CD4-positive, alpha-beta T cell treated with Interleukin-1 beta for 1 hour (primary cell): ENCODE results near the gene TRIP13.
"Not testable (repeated sequence)": the region's sequence is repeated elsewhere in the genome, so short reads cannot be mapped to it uniquely, and the experiment has no call there.

Source experiments
- DNase-seq, 2 donors: peaks; one replicate each; pipeline ENCODE4 v3.0.0-alpha.2; 2020 to 2022

TRIP13 gene

GRCh38 chr5:939368-939767, 46.7 kb downstream of the TRIP13 start:
- DNase-seq = no peak

- DNase-seq = not testable (repeated sequence)
Measured at GRCh38 chr5:940741-941140, 48.1 kb downstream of the TRIP13 start.

DNA sequence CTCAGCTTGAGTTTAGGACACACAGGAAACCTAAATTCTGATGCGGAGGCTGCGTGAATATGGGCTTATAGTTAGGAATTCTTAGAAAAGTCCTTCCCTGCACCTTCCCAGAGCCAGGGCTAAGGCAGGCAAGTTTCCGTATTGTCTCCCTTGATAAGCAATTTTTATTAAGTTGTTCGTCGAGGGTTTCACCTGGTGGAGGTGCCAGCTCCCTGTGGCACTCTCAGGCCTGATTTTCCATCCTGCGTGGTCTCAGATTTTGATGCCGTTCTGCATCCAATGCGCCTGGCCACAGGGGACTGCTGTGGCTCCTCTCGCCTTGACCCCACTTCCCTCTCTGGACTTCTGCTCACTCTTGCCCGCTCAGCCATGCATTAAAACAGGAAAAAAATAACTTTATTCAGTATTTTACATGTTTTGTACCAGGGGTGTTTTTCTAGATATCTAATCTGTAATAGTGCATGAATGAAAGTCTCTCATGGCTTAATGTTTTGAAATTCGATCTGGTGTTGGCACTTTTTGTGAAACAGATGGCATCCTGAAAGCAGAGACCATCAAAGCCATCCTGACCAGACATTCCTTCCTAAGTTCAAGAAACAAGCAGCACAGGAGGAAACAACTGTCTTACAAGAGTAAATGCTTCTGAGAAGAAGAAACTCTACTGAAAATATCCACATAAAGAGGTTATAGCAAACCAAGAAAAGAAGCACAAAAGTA, 50.7 kb downstream of the TRIP13 start:
- DNase-seq = no peak

DNA sequence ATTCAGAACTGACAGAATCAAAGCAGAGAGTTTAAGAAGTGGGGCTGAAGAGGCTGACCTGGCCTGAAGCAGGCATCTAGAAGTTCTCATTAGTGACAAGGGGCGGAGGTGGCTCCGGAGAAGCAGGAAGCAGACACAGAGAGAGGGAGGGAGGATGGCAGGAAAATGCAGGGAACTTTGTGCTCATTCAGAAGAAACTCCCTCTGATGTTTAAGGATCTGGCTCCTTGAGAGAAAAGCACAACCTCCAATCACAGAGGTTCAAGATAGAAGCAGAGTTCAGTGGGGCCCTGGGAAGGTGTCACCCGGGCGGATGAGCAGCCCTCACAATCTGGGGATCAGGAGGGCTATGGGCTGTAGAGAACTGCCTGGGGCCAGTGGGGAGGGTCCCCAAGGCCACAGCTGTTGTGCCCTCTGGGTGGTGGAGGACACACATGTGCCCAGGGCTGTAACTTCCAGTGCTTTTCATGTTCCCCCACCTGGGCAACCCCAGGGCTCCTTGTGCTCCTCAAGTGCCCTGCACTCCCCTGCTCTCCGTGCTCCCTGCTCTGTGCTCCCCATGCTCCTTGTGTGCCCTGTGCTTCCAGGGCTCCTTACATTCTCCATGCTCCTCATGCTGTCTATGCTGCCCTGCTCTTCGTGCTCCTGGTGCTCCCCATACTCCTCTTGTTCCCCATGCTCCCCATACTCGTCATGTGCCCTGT, 51.4 kb downstream of the TRIP13 start:
- DNase-seq = no peak

DNA sequence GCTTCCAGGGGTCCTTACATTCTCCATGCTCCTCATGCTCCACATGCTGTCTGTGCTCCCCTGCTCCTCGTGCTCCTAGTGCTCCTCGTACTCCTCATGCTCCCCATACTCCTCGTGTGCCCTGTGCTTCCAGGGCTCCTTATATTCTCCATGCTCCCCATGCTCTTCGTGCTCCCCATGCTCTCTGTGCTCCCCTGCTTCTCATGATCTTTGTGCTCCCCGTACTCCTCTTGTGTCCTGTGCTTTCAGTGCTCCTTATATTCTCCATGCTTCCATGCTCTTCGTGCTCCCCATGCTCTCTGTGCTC, 51.9 kb downstream of the TRIP13 start:
- no peak for DNase-seq

GRCh38 chr5:944992-945685, 52.5 kb downstream of the TRIP13 start:
- DNase-seq = no peak

- no peak for DNase-seq
Measured at GRCh38 chr5:945691-946551, 53.2 kb downstream of the TRIP13 start.

GRCh38 chr5:946720-947625, 54.3 kb downstream of the TRIP13 start:
- no peak for DNase-seq

DNA sequence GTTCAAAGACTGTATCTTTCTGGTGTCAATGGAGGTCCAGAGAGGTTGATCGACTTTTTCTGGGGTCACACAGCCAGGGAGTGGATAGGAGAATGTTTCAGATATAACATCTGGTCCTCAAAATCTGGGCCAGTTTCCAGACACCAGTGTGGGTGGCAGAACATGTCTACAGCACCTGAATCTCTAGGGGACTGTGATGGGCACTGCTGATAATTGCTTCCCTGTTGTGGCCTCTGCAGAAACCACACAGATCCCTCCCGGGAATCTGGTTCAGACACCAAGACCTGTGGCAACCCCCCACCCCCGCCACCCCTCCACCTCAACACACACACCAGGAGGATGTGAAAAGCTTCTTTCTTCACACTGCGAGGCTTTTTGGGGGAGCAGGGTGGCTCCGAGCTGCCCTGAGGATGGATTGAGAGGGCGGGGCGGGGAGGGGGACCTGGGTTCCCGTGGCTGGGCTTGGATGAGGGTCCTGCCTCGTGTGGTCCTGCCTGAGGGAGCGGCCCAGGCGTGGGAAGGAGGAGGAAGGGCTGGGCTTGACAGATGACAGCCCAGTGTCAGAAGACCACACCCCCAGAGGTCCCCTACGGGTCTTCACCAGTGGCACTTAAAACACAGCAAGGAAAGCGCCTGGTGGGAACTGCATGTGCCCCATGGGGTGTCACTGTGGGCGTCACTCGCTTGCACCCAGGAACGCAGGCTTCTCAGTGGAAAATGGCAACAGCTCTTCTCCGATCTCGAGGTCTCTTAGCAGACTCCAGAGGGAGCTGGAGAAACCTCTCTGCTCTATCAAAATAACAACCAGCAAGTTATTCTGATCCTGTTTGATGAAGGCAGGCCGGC, 55.2 kb downstream of the TRIP13 start:
- no peak for DNase-seq

GRCh38 chr5:948472-949274, 56.0 kb downstream of the TRIP13 start:
- no peak for DNase-seq

GRCh38 chr5:949275-949543, 56.5 kb downstream of the TRIP13 start:
- no peak for DNase-seq

DNA sequence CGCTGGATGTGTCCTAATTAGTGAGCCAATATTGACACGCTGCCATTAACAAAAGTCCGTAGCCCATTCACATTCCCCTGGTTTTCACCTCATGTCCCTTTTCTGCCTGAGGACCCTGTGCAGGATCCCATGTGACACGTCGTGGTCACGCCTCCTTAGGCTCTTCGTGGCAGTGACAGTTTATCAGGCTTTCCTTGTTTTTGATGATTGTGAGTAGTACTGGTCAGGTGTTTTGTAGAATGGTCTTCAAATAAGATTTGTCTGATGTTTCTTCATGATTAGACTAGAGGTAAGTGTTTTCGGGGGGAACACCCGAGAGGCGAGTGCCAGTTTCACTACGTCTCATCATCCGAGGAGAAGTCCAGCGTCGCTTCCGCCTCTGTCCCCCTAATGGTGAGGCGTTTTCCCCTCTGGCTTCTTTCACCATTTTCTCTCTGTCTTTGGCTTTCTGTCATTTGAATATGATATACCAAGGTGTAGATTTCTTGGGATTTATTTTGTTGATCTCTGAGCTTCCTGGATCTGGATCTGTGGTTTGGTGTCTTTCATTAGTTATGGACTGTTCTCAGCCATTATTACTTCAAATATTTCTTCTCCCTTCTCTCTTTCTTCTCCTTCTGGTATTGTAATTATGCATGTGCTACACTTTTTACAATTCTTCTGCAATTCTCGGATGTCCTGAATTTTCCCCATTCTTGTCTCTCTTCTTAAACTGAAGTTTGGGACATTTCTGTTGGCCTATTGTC, 57.3 kb downstream of the TRIP13 start:
- no peak for DNase-seq

- DNase-seq = no peak
Measured at GRCh38 chr5:951940-952596, 59.4 kb downstream of the TRIP13 start.

GRCh38 chr5:952597-953271, 60.0 kb downstream of the TRIP13 start:
- no peak for DNase-seq

- DNase-seq = no peak
Measured at GRCh38 chr5:953535-954449, 61.1 kb downstream of the TRIP13 start.

DNA sequence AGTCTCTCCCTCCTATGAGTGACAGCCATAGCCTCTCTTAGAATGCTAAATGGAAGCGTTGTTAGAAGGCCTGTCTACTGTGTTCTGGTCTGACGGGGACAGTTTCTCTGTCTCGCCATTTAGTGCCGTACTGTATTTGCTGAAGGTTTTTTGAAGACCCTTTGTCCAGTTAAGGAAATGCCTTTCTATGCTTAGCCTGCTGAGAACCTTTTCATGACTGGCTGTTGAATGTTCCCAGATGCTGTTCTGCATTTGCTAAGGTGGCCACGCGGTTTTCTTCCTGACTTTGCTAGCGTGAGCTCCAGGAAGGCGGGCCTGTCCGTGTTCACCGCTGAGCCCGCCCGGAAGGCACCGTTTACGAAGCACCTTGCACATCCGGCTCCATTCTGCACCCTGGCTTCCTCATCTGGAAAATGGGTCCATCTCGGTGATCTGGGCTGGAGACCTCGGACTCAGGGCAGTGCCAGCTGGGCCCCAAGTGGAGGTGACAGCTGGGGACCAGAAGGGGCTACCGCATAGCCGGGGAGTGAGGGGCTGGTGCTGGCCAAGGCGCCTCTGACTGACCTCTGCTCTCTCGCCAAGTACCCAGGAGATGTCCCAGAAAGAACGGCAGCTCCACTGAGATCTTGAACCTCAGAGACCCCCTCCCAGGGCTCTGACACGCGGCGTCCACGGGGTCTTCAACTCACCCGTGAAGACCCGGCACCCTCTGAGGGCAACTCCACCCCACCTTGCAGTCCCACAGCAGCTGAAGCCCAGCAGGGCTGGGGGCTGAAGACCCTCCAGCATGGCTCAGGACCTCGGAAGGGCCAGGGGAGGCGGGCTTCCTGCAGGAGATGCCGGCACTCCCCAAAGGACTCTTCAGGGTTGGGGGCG, 63.4 kb downstream of the TRIP13 start:
- no peak for DNase-seq
